ENCODE measurements around the gene COPE.
A peak's percentile ranks its signal among the peaks of the same experiment; 100 is the strongest.
"Not testable (repeated sequence)": the region's sequence is repeated elsewhere in the genome, so short reads cannot be mapped to it uniquely, and the experiment has no call there.

Gene COPE

DNA sequence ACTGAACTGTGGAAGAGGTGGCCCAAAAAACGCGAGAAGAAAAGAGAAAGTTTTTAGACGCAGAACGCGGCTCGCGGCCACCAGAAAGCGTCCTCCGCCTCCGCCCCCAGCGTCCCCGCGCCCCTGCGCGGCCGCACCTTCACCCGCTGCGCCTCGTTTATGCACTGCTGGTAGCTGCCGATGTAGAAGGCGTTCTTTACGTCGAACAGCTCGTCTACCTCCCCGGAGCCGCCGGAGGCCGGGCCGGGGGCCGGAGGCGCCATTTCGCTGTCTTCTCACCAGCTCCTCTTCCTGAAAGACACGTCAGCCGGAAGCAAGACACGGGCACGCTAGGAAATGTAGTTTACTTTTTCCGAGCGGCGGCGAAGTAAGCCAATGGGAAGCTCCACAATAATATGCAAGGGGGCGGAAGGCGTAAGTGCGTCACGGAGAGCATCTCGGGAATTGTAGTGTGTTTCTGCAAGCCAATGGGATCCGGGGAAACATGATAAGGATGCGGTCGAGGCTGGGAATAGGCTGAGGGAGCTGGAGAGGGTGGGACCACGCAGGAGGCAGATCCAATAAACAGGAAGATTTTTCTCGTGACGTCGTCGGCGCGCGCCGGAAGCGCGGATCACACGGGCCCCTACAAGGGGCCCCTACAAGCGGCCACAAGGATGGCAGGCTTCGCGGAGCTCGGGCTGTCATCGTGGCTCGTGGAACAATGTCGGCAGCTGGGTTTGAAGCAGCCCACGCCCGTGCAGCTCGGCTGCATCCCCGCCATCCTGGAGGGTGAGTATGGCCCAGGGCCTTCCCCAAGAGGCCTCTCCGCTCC, at the start of gene COPE, which contains the start of gene DDX49:
Gene COPE (minus strand): TSS at position 302 of the 814 bp plus-strand sequence. CDS start 39 bp downstream, at position 263.
Gene DDX49 (plus strand): TSS at position 630 of the 814 bp plus-strand sequence. CDS start 27 bp downstream, at position 657.
- peak; percentile 99 for DNase-seq

DNA sequence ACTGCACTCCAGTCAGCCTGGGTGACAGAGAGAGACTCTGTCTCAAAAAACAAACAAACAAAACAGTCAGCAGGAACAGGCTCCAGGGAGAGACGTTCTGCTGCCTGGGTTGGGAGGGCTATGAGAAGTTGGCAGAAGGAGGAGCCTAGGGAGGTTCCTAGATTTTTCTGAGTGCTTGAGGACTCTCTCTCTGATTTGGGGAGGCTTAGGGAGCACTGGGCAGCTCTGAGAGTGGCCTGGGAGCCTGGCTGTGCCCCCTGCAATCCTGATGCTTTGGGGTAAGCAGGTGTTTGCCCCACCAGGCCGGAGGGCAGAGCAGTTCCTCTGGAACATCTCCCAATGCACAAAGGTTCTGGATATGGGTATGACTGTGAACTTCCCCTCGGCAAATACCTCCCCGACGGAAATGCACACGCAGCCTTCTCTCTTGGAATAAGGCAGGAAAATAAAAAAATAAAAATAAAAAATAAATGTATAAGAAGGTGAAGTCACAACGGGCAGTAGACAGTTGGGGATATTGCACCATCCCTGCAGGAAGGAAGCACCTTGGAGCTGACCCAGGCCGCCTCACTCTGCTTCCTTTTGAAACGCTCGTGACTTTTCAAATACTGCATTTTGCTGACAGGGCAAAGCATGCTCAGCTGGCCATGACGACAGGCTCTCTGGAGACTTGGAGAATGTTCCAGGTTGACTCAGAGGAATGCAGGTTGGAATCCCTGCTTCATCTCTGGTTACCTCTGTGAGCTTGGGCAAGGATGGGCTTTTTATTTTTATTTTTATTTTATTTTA, 48.4 kb upstream of the COPE start:
- DNase-seq = peak; percentile 52

DNA sequence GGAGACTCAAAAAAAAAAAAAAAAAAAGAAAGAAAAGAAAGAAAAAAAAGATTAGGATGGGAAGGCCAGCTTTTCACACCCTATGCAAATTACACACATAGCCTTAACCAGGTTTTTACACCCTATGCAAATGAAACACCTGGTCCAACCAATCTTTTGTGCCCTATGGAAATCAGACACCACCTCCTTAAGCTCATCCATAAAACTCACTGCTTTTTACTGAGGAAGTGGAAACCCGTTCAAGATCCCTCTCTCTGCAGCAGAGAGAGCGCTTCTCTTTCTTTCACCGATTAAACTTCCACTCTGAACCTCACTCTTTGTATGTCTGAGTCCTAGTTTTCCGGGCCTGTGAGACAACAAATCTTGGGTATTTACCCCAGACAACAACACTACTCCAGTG, 47.1 kb upstream of the COPE start:
- DNase-seq = no peak

DNA sequence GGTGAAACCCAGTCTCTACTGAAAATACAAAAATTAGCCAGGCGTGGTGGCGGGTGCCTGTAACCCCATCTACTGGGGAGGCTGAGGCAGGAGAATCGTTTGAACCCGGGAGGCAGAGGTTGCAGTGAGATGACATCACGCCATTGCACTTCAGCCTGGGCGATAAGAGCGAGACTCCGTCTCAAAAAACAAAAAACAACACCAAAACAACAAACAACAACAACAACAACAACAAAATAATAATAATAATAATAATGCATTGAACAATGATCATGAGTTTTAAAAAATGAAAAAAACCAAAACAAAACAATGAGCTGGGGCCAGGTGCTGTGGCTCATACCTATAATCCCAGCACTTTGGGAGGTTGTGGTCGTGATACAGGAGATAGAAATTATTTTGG, 44.9 kb upstream of the COPE start:
- DNase-seq = no peak

DNA sequence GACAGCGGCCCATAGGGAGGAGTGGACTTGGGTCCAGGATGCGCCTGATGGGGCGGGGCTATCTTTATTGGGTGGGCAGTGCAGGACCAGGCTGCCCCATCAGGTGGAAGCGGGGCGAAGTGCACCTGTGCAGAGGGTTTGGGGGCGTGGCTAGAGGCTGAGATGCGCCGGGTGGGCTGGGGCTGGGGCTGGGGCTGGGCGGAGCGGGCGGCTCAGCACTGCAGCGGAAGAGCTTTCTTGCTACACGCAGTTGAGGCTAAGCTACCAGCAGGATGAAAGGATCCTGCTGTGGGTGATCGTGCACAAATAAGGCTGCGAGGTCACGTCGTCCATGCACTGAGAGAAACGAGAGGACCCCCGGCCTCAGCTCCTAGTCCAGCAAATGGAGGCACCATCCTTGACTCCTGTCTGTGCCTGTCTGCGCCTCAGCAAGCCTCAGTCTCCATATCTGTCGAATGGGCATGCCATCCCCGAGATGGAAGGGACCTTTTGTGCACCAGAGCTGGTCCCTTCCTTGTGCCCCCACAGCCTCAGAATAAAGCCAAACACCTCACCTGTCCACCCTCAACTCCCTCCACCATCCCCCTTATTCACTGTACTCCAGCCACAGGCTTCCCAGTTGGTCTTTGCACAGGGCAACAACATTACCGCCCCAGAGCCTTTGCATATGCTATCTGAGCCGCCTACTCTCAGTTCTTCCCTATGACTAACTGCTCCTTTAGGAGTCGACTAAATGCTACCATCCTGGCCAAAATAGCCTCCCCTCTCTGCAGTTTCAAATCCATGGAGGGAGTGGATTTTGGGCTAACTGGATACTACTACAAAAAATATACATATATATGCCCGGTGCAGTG, 42.8 kb upstream of the COPE start:
- no peak for DNase-seq

DNA sequence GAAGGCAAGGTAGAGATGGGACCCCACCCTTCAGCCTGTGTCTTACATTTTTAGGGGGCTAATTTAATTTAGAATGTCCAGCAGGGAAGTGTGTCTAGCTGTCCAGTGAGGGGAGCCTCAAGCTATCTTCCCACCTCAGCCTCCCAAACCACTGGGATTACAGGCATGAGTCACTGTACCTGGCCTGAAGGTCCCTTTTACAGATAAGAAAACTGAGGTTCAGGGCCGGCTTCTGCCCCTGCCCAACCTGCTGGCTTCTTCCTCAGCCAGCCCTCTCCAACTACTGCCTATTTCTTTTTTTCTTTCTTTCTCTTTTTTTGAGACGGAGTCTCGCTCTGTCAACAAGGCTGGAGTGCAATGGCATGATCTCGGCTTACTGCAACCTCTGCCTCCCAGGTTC, 41.2 kb upstream of the COPE start:
- no peak for DNase-seq

DNA sequence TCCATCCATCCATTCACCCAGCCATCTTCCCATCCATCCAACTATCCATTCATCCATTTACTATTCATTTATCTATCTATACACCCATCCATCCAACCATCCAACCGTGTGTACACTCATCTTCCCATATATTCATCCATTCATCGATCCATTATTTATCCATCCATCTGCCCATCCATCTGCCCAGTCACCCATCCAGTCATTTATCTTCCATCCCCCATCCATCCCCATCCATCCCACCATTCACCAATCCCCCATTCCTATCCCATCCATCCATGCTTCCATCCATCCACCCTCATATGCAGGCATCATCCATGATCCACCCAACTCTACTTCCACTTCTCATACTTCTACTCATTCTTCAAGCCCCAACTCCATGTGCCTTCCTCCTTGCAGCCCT, 35.9 kb upstream of the COPE start:
- no peak for DNase-seq

DNA sequence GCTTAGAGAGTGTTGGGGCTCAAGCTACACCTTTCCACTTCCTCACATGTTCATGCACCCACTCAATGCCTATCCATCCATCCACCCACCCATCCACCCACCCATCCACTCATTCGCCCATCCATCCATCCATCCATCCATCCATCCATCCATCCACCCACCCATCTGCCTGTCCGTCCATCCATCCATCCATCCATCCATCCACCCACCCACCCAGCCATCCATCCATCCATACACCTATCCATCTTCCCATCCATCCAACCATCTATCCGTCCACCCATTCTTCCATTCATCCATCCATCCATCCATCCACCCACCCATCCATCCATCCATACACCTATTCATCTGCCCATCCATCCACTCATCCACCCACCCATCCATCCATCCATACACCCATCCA, 34.9 kb upstream of the COPE start:
- DNase-seq = no peak

DNA sequence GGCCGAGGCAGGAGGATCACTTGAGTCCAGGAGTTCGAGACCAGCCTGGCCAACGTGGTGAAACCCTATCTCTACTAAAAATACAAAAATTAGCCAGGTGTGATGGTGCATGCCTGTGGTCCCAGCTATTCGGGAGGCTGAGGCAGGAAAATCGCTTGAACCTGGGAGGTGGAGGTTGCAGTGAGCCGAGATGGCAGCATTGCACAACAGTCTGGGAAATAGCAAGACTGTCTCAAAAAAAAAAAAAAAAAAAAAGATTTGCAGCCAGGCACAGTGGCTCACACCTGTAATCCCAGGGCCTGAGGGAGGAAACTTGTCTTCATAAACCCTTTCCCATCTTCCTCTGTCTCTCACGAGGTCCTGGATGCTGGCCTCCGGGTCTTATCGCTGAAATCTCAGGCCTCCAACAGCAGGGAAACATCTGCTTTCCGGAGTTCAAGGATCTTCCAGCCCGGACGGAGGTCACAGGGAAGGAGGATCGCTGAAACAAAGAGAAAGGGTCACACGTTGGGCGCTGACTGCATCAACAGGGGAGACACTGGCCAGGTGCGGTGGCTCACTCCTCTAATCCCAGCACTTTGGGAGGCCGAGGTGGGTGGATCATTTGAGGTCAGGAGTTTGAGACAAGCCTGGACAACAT, 33.3 kb upstream of the COPE start:
- DNase-seq = not testable (repeated sequence)

DNA sequence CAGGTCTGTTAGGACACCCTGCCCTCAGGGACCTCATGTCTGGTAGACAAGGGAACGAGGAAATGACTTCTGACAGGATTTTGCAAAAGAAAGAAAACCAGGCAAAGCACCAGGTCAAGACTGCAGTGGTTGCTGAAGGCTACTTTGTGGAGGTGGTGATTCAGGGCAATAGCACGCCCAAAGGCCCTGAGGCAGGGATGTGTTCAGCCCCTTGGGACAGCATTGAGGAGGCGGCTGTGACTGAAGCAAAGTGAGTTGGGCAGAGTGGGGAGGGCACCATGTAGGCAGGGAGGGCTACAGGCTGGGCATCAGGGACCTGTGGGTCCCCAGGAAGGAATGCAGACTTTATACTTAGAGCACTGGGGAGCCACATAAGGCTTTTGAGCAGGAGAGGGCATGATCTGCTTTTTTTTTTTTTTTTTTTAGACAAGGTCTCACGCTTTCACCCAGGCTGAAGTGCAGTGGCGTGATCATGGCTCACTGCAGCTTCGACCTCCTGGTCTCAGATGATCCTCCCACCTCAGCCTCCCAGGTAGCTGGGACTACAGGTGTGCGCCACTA, 32.6 kb upstream of the COPE start:
- no peak for DNase-seq

DNA sequence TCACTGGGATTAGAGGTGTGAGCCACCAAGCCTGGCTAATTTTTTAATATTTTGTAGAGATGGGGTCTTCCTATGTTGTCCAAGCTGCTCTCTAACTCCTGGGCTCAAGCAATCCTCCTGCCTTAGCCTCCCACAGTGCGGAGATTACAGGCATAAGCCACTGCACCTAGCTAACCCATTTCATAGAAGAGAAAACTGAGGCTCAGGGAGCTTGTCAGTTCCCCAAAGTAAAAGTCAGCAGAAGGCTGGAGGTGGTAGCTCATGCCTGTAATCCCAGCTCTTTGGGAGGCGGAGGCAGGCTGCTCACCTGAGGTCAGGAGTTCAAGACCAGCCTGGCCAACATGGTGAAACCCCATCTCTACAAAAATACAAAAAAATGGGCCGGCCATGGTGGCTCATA, 30.7 kb upstream of the COPE start:
- no peak for DNase-seq

DNA sequence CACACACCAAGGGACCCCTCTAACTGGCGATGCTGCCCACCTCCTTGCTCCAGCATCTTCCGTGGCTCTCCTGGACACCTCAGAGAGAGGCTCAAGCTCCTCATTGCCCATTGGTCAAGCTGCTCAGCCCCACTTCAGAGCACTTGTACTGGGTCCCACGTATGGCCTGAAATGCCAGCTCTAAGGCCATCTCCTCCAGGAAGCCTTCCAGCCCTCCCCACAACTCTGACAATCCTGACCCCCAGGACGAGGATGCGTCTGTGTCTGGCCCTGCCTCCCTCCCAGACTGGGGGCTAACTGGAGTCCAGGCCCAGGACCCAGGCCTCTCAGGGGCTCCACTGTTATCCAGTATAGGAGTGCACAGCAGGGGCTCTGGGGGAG, 29.8 kb upstream of the COPE start:
- no peak for DNase-seq

DNA sequence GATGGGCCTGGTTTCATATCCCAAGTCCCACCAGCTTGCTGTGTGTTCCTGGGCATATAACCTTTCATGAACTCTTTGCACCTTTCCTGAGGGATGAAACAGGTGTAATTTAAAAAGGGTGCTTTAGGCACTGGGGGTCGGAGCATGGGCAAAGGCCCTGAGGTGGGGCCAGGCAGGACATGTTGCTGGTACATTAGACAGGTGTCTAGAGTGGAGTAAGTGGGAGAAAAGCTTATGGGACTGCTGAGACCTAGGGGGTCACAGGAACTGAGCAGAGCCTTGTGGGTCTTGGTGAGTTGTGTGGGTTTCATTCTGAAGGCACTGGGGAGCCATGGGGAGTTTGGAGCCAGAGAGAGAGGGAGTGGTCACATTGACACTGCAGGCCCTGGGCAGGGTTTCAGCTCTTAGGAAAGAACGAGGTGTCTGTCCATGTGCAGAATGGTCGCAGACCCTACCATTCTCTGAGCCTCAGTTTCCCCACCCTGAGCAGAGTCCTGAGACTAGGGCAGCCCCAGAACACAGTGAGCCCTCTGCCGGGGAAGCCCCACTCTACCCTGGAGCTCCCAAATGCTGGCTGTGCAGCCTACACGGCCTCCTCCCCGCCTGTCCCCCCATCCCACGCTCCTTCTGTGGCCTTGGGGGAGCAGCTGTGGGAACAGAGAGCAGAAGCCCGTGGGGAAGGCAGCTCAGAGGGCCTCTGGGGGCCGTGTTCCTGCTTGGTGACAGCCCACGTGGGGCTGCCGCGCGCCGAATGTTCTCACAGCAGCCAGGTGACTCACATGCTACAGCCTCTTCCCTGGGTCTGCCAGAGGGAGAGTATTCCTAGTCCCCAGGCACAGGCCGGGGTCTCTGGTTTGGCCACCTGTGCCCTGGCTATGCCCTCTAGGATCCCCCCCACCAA, 29.1 kb upstream of the COPE start:
- no peak for DNase-seq

DNA sequence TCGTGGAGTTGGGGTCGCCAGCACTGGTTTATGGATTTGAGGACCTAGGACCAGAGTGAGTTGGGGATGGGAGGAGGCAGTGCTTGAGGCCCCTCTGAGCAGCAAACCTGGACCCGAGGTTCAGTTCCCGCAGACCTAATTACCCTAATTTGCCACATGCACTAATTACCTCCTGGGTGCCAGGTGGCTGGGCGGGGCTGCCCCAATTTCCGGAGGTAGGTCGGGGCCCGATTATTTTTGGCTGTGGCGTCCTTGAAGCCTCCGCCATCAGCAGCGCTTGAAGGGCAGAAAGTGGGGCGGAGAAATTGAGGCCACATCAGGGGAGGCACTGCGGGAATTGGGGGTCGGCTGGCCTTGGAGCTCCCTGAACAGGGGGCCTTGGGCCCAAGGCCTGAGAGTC, 27.7 kb upstream of the COPE start:
- DNase-seq = no peak

DNA sequence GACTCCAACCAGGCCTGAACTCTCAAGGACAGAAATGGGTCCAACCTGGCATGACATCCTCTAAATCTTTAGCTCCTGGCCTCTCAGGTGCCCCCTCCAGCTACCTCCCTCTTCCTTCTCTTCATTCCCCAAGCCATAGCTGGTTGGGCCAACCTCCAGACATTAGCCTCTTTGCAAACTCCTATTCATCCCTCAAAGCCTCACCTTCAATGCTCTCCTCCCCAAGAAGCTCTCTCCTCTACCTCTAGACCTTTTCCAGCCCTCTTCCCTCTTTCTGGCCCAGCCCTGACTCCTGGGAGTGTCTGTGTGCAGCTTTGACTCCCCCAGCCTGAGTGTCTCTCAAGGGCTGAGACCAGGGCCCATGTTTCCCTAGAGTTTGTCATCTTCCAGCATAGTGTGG, 27.1 kb upstream of the COPE start:
- DNase-seq = no peak

DNA sequence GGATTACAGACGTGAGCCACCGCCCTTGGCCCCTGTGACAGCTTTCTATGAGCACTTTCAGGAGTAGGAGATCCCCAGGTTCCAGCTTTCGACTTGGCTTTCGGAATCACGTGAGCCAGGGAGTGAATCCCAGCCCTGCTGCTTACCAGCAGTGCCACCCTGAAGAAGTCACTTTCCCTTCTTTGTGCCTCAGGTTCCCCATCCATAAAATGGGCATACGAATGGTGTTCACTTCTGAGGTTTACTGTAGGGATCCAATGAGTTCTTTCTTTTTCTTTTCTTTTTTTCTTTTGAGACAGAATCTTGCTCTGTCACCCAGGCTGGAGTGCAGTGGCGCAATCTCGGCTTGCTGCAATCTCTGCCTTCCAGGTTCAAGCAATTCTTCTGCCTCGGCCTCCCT, 26.1 kb upstream of the COPE start:
- DNase-seq = no peak

DNA sequence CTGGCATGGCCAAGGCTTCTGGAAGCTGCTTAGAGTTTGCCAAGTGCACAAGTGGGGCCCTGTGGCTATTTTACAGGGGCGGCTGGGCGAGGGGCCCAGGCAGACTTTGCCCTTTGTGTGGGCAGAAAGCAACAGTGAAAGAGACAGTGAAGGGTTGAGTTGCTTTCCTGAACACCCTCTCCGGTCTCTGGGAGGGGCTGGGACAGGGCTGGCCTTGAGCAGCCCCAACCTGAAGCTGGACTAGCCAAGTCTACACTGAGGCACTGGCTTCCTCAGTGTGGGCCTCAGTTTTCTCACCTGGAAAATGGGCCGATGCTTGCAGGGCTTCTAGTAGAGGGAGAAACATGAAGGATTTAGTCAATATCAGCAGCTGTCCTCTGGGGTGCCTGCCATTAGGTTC, 24.3 kb upstream of the COPE start:
- DNase-seq = no peak

DNA sequence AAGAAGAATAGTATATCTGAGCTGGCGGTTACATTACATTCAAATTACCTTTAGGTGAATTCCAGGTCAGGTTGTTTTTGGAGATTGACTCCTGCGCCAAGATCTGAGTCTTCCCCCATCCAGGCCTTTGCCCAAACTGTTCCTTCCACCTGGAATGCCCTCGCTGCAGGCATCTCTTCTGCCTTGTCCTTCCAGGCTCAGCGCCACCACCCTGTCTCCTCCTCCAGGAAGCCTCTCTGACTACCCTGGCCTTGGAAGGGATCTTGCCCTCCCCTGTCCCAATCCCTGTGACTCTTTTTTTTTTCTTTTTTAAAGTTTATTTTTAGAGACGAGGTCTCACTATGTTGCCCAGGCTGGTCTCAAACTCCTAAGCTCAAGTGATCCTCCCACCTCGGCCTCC, 23.5 kb upstream of the COPE start:
- no peak for DNase-seq

DNA sequence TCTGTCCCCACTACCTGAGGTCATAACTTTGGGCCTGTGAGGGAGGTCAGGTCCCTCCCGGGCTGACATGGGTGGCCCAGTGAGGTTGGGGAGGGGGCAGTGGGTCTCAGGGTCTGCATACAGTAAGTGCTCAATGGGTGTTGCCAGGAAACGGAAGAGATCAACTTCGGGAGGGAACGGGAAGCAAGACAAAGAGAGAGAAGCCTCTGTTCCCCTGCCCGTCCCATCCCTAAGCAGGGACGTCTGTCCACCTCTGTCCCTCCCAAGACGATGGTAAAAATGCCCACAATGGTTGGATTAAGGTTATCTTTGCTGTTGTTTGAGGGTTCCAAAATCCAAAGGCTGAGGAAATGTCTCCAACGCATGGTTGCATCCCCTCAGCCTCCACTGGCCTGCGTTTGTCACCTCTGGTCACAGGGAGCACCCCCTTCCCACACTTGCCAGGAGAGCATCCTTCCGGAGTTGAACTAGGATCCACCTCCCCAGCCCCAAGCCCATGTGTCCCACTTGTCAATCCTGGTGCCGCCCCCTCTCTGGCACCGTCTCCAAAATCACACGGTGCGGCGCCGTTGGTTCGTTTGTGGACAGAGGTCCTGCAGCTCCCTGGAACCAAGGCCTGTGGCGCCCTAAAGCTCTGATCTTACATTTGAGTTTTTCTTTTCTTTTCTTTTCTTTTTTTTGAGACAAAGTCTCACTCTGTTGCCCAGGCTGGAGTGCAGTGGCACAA, 22.6 kb upstream of the COPE start:
- DNase-seq = no peak

DNA sequence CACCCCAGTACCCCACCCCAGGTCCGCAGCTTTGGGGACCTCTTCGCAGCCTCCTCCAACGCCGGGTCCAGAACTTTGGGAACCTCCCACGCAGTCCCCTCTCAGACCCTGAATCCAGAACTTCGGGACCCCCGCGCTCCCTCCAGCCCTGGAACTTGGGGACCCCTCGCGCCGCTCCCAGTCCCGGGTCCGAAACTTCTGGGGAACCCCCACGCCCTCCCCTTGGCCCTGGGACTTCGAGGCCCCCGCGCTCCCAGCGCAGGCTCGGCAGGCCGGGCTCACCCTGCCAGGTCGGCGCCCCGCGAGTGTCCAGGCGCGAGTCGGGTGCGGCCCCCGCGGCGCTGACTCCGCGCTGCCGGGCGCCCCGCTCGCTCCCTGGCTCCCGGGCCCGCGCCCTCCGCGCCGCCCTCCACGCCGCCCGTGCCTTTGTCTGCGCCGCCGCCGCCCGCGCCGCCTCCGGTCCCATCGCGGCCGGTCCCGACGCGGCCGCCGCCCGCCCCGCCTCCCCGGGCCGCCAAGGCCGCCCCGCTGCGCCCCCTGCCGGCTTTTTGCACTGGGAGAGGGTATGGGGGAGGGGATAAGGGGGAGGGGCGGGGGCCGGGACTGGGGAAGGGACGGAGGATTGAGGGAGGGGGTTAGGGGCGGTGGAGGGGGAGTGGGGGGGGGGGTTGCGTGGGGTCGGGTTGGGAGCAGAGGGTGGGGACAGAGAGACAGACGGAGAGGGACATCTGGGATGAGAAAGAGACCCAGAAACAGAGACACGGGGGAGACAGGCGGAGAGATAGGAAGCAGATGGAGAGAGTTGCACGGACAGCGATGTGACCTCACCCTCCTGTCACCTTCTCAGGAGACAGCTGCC, 21.8 kb upstream of the COPE start, which contains the start of gene HOMER3:
Gene HOMER3 (minus strand): TSS at position 449 of the 859 bp plus-strand sequence. CDS start 2,235 bp downstream, outside the sequence.
- DNase-seq = peak; percentile 88
